DMS79 (cell line): Measurements from ENCODE around the gene GEMIN4.
"Not testable (repeated sequence)": the region's sequence is repeated elsewhere in the genome, so short reads cannot be mapped to it uniquely, and the experiment has no call there.

Experiments
- DNase-seq: peaks from one replicate; lab custom pipeline; 2025; lab: John Stamatoyannopoulos, UW

Gene GEMIN4

DNA sequence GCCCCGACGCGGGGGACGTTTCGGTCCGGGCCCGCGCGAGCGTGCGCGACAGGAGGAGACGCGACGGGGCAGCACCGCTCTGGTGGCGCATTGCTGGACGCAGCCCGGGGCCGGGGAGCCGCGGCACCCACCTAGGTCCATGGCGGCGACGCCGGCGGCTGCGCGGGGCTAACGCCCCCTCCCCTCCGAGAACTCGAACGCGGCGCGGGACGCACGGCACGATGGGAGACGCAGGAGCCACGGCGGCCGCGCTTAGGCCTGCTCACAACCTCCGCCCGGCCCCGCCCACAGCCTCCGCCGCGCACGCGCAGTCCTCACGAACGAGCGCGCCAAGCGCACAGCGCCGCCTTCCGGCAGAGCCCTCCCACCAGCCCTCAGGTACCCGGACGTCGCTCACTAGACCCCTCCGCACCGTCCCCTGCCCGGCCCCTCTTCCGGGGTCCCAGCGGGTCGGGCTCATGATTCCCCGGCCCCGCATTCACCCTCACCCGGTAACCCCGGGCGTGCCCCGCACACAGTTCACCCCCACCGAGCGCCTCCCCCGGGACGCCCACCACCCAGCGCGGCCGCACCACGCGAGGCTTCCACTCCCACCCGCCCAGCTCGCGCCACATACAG lies at the start of gene GEMIN4:
Gene GEMIN4 (minus strand): TSS at position 263 of the 618 bp plus-strand sequence. CDS start 122 bp downstream, at position 141.
- DNase-seq: peak; percentile 51

DNA sequence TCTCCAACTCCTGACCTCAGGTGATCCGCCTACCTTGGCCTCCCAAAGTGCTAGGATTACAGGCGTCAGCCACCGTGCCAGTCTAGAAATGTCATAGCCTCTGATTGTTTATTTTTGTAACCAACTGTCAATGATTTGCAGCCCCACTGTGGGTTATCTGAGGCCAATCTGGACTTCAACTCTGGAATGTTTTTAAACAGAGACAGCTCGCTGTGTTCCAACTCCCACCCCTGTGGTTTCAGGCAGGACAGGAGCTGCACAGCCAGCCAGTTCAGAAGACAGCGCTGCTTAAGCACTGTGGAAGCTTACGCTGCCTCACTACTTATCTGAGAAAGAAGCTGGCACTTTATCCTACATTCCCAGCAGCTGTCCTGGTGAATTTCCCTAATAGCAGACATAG lies 49.6 kb upstream of the GEMIN4 start:
- no peak for DNase-seq

DNA sequence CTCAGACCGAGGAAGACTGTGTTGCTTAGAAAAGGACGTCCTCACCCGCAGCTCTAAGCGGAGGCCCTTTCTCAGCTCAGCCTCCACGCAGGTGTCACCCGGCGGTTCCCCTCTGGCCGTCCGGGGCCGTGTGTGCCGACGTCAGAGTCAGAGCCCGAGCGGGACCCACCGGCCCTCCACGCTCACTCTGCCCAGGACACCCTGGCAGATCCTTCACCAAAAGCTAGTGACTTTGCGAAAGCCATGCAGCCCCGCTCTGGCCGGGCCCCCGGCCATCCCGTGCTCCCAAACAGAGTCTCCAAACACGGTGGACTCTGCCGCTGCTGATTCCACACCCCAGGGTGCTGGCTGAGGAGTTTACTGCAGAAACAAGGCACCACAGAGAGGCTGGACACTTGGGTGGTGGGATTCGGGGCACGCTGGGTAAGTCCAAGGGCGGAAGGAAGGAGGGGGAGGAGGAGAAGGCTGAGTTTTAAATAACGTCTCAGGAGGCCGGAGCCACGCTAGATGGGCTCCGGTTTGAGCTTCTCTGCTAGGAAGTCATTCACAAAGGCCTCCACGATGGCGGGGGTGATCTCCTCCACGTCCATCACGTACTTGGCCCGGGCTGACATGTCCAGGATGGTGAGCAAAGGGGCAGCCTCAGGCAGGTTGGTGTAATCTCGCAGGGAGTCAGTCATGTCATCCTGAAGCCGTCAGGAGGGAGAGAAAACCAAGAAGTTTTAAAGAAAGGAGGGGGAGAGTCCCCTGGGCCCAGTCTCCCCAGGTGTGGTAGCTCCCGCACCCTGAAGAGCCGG lies 48.6 kb upstream of the GEMIN4 start:
- DNase-seq: no peak

DNA sequence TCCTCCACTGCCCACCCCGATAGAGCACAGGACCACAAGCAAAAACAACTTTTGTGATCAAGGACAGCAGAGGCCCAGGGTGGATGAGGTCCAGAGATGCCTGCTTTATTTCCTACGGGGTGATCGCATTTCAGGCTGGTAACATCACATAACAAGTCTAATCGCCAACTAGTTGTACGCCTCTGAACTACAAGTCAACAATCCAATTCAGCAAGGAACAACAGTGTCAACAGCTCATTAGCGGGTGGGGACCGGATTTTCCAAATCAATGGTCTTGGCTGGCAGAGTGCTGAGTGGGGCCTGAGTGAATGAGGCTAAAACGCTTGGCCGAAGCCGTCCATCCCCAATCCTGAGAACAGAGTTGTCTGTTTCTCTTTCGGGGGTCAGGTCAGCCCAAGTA lies 47.2 kb upstream of the GEMIN4 start:
- DNase-seq: no peak

DNA sequence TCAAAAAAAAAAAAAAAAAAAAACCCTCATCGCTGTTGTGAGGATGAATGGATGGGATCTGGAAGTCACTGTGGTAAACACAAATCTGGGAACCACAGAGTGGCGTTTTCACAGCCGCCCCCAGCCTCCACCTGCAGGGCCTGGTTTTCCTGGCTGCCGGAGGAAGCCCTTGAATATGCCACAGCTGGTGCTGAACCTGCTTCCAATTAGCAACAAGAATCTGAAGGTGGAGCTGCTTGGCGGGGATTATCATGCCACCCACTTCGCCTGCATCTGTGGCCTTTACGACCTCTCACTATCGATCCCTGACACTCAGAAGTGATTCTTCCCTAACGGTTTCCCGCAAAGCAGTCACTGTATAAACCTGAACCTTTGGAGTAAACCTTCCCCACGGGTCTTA lies 46.2 kb upstream of the GEMIN4 start:
- peak; percentile 18 for DNase-seq

DNA sequence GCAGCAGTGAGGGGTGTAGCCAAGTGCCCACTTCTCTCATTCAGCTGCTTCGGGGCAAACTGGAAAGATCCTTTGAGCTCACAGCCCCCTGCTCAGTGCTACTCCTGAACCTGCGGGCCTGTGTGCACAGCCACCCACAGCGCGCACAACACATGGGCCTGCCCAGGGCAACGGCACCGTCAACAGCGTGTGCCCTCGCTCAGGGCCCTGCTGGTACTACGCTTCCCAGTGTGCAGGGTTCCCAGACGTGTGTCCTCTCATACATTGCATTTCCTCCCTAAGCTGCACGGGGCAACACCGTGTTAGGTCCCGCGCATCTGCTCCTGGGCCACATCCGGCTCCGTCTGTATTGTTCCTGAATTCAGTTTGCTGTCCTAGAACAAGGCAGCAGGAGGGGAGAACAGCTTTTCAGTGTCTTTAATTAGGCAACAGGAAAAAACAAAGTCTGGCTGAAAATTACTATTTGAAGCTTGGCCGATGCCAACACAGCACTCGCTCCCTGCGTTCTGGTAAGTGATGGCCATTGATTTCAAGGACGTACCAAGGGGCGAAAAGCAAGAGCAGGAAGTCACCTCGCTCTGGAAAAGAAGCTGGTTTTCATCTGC lies 45.3 kb upstream of the GEMIN4 start:
- no peak for DNase-seq

DNA sequence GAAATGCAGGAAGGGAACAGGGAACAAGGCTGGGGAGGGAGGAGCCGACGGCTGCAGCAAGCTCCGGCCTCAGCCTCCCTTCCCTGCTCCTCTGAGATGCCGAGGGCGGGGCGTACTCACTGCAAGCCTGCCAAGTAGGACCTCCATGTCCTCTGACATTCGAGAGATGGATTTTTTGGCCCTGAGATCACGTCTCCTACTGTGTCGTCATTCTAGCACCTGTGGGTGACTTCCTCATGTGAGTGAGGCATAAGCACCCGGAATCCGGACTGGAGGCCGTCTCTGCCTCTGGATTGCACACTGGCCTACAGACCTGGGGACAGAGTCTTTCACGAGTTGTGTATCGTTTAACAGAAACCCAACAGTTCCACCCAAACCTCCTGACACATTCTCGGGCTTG lies 44.5 kb upstream of the GEMIN4 start:
- DNase-seq: no peak

DNA sequence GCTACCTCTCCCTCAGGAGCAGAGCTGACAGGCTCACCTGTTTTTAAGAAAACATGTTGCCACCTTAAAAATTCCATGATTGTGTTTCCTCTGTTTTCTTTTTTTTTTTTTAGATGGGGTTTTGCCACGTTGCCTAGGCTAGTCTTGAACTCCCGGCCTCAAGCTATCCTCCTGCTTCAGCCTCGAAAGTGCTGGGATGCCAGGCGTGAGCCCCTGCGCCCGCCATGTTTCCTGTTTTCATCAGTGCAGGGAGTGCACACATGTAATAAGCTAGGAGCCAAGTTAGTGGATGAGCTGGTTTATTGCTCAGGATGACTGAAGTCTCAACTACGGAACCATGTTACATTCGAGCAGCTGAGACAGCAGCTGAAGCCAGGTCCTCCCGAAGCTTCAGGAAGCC lies 43.7 kb upstream of the GEMIN4 start:
- no peak for DNase-seq

DNA sequence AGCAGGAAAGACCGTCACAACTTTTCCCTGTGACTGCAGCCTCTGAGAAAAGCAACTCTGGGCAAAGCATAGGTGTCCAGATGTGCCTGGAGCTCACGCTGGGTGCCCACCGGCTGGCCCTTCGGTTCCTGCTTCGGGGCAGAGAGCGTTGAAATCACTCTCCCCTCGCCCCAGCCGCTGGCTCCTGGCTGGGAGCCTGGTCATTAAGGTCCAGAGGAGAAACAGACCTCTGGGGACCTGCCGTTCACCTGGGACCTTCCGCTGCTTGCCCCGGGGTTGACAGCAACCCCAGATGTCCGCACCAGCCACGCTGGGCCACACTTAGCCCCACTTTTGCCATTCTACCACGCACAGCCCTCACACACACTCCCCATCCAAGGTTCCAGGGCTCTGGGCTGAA lies 43.2 kb upstream of the GEMIN4 start:
- no peak for DNase-seq

DNA sequence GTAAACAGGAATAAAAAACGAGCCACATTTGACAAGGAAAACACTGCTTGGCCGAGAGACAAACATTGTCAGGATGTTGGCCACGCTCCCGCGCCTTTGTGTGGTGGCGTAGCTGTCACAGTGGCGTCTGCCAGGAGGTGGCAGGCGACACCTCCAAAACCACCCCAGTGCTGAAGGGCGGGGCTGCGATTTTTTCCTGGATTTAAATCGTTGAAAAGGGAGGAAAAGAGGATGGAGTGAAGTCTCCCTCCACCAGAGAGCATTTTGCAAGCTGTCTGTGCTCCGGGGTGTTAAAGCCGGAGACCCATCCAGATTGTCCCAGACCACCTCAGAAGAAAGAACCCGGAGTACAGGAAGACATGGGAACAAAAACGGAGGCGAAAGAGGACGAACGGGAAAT lies 42.8 kb upstream of the GEMIN4 start:
- no peak for DNase-seq

DNA sequence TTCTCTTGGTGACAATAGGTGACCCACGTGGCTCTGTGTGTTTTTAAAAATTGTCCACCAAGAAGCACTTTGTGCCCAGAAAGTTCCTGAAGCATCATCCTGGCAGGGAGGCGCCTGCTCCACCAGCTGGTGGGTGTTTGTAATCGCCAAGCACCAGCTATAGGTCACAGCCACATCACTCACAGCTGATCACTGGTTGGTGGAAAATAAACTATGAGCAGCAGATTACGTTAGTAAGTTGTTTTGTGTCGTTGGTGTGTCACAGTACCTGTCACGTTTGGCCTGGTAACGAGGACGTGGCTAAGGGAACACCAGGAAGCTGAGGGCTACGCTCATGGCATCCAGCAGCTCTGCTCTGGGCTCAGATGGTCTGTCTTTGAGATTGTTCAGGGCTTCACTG lies 40.2 kb upstream of the GEMIN4 start:
- no peak for DNase-seq

DNA sequence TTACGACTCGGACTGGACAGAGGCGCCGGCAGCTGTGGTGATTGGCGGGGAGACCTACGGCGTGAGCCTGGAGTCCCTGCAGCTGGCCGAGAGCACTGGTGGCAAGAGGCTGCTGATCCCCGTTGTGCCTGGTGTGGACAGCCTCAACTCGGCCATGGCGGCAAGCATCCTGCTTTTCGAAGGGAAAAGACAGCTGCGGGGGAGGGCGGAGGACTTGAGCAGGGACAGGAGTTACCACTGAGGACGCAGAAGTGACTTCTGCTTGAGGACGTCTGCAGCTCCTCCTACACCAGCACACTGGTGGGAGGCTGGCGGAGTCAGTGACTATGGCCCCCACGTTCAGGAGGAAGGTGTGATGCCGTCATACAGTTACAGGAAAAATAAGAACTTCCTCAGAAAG lies 39.8 kb upstream of the GEMIN4 start:
- DNase-seq: no peak

DNA sequence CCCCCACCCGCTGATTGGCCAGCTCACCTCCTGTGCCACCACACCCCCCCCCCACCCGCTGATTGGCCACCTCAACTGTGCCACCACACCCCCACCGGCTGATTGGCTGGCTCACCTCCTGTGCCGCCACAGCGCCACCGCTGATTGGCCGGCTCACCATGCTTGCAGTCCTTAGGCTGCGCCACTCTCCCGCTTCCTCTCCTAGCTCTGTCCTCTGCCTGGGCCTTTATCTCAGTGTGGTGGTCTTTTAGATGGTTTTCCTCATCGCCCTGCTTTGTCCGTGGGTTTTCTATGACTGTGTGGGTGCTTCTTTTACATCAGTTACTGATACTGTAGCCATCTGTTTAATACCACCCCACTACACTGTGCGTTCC lies 38.8 kb upstream of the GEMIN4 start:
- not testable (repeated sequence) for DNase-seq

DNA sequence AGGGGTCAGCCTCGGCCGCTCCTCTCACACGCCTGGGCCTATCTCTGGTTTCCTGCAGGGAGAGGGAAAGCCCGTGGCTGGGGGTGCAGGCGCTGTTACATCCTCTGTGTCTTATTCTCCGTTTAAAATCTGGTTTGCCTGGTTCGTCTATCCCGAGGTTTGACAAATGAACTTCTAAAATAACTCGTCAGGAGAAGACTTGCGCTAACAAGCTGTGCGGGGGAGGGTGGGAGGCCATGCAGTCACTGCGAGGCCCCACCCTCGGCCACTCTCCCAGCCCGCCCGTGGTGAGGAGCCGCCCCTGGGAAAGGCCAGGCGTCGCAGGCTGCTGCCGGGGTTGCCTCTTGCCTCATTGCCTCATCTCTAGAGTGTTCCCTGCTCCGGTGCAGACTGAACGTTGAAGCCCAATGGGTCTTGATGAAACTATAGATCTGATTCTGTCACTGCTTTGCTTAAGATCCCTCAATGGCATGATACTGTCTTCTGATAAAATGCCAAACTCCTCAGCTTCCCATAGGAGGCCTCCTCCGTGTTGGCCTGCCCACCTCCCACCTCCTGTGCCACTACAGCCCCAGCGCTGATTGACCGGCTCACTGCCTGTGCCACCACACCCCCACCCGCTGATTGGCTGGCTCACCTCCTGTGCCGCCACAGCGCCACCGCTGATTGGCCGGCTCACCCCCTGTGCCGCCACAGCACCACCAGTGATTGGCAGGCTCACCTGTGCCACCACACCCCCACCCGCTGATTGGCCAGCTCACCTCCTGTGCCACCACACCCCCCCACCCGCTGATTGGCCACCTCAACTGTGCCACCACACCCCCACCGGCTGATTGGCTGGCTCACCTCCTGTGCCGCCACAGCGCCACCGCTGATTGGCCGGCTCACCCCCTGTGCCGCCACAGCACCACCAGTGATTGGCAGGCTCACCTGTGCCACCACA lies 38.1 kb upstream of the GEMIN4 start:
- DNase-seq: not testable (repeated sequence)

DNA sequence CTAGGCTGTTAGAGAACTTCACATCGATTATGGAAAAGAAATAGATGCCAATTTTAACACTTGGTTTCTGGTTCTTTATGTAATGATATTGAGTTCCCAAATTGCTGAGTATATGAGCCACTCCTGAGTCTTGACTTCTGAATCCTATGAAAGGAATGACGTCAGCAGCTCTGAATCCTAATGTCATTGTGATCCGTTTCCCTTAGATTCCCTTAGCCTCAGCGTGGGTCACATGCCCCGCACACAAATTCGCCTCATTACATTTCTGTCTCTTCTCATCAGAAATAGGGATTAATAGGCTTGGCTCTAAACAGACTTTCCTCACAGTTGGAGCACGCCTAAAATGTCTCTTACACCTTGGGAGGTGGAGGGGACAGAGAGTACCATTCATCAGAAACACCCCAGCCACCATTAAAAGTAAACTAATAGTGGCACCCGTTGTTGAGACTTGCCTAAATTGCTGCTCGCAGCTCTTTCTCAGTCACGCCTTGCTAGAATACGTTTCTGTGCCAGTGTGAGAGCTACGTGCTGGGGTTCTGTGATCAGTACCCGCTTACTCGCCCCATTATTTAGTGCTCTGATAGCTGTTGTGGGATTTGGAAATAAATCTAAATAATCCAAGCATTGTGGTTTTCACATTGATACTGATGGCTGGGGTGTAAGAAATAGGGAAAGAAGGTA lies 37.2 kb upstream of the GEMIN4 start:
- no peak for DNase-seq

DNA sequence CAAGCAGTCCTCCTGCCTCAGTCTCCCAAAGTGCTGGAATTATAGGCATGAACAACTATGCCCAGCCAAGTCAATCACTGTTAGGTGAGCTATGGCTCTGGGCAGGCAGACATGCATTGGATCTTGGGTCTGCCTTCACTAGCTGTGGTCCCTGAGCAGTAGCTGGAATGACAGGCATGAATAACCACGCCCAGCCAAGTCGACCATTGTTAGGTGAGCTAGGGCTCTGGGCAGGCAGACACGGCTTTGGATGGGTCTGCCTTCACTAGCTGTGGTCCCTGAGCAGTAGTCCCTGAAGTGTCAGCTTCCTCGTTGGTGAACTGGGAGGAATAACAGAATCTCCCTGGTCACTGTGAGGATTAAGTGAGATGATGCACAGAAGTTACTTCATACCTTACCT lies 36.5 kb upstream of the GEMIN4 start:
- DNase-seq: no peak

DNA sequence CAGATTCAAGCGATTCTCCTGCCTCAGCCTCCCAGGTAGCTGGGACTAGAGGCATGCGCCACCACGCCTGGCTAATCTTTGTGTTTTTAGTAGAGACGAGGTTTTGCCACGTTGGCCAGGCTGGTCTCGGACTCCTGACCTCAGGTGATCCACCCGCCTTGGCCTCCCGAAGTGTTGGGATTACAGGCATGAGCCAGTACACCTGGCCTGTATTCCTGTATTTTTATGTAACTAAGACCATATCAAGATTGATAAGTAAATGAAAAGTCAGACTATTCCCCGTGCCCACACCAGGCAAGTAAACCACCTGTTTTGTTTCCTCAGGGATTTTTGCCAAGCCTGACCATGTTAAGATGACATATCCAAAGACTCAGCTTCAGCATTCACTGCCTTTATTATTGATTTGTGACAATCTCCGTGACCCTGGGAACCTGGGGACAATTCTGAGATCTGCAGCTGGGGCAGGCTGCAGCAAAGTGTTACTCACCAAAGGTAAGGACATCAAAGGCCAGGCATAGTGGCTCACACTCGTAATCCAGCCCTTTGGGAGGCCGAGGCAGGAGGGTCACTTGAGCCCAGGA lies 35.7 kb upstream of the GEMIN4 start:
- no peak for DNase-seq

DNA sequence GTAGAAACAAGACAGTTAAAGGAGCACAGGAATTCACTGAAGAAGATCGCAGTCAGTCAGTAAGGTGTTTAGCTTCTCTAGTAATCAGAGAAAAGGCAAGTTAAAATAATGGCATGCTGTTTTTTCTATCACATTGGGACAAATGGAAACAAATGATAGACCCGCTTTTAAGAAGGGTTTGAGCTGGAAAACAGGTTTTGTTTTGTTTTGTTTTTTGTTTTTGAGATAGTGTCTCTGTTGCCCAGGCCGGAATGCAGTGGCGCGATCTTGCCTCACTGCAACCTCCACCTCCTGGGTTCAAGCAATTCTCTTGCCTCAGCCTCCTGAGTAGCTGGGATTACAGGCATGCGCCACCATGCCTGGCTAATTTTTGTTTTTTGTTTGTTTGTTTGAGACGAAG lies 33.8 kb upstream of the GEMIN4 start:
- not testable (repeated sequence) for DNase-seq

DNA sequence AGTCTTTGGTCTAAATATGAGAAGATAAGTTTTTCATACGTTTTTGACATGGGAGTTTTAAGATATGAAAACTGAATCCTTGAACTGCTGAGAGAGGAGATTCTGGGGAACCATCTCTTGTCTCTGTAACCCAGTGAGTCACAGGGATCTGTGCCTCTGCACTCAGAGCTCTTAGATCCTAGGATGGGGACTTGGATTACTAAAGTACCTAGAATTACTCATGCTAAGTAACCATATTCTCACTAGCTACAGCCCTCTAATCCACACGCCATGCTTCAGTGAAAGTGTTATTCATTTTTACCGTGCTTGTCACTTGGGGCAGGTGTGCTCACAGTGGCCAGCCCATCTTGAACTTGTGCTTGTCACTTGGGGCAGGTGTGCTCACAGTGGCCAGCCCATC lies 32.1 kb upstream of the GEMIN4 start:
- no peak for DNase-seq

DNA sequence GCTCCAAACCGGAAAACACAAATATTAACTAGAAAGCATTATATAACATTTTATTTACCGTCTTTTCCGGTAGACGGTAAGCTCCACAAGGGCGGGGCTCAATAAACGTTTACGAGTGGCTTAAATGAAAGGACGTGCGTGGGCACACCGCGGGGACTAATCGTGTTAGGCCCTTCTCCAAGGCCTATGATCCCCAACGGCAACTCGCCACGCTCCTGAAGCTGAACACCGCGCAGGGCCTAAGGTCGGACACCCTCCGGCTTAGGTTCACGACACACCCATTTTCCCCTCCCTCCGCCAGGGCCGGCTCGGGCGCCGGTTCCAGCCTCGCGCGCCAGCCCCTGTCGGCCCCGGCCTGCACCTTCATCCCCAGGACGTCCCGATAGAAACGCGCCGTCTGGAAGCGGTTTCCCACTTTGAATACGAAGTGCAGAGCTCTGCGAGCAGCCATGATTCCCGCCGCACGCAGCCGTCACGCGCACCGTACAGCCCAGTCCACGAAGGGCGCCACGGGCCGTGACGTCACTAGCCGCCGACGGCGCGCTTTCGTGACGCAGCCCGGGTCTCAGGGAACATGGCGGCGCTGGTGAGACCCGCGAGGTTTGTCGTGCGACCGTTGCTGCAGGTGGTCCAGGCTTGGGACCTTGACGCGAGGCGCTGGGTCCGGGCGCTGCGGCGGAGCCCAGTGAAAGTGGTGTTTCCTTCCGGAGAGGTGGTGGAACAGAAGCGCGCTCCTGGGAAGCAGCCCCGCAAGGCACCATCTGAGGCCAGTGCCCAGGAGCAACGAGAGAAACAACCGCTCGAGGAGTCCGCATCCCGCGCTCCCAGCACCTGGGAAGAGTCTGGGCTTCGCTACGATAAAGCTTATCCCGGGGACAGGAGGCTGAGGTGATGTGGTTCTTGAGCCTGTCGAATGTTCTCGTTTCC lies 30.0 kb upstream of the GEMIN4 start, which contains the start of the genes GLOD4 and MRM3:
Gene GLOD4 (minus strand): TSS at position 476 of the 927 bp plus-strand sequence. CDS start 25 bp downstream, at position 451.
Gene MRM3 (plus strand): TSS at position 549 of the 927 bp plus-strand sequence. CDS start 26 bp downstream, at position 575.
- DNase-seq: peak; percentile 12
